ENCODE measurements around the gene KRIT1.

Gene KRIT1

GRCh38 chr7:92150450-92151017 lies 95.2 kb downstream of the KRIT1 start:
- no peak for DNase-seq (ENCODE audit: low spot score)

GRCh38 chr7:92149736-92150239 lies 95.9 kb downstream of the KRIT1 start:
- DNase-seq (ENCODE audit: low spot score), result no peak
